GM21515 (cell line): Measurements from ENCODE around the gene HERC4.

ENCODE experiments used
- ATAC-seq: cut with Tn5 transposase; IDR thresholded peaks from one replicate; pipeline ENCODE4 v1.9.1; 2021; ENCODE audit not compliant: unreplicated experiment

Gene HERC4, protein sequence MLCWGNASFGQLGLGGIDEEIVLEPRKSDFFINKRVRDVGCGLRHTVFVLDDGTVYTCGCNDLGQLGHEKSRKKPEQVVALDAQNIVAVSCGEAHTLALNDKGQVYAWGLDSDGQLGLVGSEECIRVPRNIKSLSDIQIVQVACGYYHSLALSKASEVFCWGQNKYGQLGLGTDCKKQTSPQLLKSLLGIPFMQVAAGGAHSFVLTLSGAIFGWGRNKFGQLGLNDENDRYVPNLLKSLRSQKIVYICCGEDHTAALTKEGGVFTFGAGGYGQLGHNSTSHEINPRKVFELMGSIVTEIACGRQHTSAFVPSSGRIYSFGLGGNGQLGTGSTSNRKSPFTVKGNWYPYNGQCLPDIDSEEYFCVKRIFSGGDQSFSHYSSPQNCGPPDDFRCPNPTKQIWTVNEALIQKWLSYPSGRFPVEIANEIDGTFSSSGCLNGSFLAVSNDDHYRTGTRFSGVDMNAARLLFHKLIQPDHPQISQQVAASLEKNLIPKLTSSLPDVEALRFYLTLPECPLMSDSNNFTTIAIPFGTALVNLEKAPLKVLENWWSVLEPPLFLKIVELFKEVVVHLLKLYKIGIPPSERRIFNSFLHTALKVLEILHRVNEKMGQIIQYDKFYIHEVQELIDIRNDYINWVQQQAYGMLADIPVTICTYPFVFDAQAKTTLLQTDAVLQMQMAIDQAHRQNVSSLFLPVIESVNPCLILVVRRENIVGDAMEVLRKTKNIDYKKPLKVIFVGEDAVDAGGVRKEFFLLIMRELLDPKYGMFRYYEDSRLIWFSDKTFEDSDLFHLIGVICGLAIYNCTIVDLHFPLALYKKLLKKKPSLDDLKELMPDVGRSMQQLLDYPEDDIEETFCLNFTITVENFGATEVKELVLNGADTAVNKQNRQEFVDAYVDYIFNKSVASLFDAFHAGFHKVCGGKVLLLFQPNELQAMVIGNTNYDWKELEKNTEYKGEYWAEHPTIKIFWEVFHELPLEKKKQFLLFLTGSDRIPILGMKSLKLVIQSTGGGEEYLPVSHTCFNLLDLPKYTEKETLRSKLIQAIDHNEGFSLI

DNA sequence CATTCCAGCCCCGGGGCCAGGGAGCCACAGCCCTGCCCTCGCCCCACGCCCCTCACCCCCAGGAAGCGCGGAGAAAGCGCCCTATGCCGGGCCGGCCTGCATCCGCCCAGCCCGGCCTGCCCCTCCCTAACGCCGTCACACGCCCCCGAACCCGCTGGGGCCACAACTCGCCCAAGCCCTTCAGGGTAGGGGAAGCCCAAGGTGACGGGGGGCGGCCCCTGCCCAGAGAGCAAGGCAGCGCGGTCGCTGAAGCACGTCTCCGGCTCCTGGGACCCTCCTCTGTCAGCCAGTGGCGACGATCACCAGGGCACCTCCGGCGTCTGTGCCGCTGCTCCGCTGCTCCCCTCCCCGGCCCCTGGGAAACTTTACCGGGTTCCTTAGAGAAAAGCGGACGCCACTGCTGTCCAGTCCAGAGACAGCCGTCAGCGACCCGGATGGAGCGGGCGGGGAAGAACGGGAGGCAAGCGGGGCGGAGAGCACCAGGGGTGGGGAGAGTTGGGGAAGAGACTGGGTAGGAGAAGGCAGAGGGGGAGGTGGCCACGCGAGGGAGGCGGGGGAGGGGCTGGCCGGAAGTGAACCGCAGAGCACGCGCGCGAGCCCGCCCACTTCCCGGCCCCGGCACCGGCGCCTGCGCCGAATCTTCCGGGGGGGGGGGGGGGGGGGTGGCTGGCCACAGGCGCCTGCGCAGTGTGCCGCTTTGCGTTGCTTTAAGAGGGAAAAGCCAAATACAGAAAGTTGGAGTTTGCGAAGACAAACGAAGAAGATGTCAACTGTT lies at the start of gene HERC4:
Gene HERC4 (minus strand): TSS at position 509 of the 775 bp plus-strand sequence. CDS start 2,175 bp downstream, outside the sequence.
- peak; percentile 86 for ATAC-seq

DNA sequence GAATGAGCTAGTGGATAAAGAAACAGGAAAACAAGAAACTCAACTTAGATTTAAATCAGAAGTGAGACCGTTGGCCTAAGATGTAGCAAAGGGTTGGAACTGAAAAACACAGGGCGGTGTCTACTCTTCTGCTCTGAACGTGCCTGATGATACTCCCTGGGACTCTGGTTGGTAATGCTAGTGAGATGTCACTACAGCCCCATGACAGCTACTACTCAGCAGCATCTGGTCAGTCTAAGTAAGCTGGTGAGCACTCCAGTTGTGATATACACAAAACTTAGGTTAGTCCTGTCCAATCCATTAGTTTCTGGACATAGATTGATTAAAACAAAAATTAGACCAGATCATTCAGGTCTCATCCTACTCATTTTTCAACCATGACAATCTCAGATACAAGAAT lies 49.6 kb upstream of the HERC4 start:
- no peak for ATAC-seq

DNA sequence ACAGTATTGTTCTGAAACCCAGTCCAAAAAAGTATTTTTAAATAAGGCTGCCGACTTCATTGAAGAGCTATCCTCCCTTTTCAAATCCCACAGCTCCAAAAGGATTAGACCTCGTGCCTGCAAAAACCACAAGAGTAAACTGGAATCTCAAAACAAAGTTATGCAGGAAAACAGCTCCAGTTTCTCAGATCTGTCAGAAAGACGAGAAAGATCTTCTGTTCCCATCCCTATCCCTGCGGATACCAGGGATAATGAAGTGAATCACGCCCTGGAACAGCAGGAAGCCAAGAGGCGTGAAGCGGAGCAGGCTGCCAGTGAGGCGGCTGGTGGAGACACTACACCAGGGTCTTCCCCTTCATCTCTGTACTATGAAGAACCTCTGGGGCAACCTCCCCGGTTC lies 46.8 kb upstream of the HERC4 start:
- no peak for ATAC-seq

DNA sequence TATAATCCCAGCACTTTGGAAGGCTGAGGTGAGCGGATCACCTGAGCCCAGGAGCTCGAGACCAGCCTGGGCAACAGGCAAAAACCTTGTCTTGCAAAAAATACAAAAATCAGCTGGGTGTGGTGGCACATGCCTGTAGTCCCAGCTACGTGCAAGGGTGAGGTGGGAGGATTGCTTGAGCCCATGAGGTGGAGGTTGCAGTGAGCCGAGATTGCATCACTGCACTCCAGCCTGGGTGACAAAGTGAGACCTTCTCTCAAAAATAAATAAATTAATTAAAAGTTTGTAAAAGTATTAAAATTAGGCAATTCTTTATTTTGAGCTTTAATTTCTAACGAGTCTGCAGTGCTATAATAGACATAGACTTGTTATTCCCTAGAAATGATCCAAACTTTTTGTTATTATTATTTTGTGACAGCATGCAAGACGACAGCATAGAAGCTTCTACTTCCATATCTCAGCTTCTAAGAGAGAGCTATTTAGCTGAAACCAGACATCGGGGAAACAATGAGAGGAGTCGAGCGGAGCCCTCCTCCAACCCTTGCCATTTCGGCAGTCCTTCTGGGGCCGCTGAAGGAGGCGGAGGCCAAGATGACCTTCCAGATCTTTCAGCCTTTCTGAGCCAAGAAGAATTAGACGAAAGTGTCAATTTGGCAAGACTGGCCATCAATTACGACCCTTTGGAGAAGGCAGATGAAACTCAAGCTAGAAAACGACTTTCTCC lies 46.1 kb upstream of the HERC4 start:
- ATAC-seq, result no peak

DNA sequence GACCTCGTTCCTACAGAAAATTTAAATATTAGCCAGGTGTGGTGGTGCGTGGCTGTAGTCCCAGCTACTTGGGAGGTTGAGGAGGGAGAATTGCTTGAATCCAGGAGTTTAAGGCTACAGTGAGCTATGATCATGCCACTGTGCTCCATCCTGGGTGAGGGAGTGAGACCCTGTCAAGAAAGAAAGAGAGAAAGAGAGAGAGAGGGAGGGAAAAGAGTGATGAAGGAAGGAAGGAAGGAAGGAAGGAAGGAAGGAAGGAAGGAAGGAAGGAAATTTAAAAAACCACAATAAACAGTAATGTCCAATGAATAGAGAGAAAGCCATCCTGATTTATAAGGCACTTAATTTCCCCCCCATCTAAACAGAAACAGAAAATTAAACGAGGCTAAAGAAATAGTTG lies 43.6 kb upstream of the HERC4 start:
- ATAC-seq, result no peak

DNA sequence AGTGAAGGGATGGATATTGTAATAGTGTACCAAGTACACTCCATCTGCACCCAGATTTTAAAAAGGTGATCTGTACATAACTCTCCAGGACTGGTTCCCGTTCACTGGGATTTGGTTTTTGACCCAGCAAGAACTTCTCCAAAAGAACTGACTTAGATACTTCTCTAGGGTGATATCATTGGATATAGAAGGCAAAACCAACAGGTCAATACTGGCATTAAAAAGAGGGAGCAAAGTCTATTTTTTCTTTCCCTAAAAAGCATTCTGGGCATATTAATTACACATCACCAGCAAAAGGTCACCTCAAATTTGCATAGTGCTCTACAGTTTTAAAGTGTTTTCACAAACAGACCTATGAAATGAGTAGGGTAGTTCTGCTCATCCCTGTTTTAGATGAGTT lies 37.8 kb upstream of the HERC4 start:
- no peak for ATAC-seq

DNA sequence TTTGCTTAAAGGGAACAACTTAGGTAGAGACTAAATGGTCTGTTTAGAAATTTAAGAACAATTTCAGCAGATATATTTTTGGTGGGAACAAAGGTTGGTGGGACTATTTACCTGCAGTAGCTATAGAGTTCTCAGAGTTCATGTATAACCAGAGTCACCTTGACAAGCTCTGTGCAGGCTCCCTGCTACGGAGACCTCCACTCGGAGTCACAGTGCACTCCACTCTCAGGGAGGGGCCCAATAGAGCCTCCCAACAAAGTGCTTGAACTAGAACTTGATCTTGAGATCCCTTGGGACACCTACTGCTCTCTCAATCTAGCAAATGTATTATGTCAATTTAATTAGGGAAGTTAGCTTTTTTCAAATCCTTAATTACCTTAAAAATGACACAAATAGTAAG lies 36.5 kb upstream of the HERC4 start:
- no peak for ATAC-seq

DNA sequence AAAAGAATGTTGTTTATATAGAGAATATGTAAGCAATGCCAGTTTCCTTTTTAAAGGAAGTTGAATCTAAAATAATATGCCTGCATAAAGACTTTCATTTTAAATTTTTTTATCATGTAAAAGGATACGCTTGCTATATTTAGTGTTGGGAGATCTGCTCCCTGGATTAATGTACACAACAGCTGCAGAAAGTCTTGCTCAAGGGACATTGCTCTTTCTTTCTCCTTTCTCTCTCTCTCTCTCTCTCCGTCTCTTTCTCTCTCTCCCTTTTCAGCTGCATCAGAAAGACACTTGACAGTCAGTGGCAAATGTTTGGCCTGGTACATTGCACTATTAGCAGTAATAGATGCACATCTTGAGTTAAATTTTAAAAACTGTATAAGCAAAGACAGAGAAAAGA lies 34.9 kb upstream of the HERC4 start:
- ATAC-seq, result no peak

DNA sequence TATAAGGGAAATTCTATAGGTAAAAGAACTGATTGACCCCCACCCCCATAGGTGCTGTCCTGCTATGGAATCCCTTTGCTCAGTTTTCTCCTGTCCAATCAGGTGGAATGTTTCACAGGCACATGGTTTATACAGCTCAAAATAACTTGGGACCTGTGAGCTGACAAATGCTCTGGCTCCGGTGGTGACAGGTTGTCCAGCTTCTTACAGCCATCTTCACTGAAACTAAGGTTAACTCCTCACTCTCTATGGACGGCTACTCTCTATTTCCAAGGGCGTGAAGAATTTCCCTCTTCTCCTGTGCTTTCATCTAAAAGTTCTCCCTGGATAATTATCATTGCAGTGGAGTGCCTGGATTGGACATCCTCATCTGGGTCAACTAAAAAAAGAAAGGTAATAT lies 34.2 kb upstream of the HERC4 start, which contains the start of gene MYPN:
Gene MYPN (plus strand): TSS at position 158 of the 400 bp plus-strand sequence. CDS start 11,951 bp downstream, outside the sequence.
- ATAC-seq, result no peak

DNA sequence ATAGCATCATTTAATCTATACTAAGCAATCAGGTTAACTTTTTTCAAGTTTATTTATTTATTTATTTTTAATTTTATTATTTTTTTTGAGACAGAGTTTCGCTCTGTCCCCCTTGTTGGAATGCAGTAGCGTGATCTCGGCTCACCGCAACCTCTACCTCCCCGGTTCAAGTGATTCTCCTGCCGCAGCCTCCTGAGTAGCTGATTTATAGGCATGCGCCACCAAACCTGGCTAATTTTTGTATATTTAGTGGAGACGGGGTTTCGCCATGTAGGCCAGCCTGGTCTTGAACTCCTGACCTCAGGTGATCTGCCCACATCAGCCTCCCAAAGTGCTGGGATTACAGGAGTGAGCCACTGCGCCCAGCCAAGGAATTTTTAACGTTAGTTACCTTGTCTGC lies 33.6 kb upstream of the HERC4 start:
- ATAC-seq, result no peak

DNA sequence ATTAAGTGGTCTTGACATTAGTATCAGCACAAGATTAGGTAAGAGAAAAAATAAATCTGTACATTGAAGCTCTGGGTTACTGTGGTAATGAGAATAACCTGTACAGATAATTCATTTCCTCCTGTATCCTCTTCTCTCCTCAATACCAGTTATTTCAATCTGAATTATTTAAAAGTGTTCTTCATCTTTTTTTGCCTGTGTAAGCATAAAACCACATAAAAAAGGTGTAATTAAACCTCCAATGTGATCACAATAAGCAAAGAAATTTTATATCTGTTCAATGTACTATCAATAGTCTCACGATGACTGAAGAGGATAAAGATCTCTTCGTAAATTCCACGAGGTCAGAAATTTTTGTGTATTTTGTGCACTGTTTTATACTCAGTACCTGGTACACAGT lies 33.0 kb upstream of the HERC4 start:
- ATAC-seq, result no peak

DNA sequence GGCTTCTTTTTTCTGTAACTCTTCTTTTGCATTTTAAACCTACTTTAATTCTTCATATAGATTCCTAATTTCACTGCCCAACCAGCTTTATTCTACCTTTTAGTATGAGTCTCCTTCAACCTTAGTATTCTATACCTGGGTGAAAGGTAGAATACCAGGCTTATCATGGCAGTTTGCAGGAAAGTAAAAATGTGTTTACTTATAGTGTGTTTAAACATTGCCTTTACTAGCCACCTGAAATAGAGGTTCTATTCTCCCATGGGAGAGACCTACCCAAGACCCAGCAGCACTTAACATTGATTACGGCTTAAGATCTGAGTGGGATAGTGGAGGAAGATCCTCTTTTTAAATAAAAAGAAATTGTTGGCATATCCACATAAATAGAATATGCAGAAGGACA lies 32.6 kb upstream of the HERC4 start:
- no peak for ATAC-seq

DNA sequence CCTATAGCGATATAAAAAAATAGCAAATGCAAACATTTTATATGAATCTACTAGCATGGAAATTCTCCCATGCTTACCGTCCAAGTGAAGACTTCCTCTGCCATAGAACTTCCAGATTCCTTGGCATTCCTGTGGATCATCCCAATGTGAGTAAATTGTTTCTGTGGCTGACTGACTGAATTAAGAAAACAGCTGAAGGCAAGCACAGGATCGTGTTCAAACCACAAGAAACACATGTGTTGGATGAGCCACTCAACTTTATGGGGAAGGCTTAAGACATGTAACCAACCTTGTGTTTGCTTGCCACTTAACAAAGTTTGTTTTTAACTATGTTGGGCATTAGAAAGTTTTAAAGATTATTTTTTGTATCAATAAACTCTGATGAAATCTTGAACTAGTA lies 31.6 kb upstream of the HERC4 start:
- ATAC-seq, result no peak

DNA sequence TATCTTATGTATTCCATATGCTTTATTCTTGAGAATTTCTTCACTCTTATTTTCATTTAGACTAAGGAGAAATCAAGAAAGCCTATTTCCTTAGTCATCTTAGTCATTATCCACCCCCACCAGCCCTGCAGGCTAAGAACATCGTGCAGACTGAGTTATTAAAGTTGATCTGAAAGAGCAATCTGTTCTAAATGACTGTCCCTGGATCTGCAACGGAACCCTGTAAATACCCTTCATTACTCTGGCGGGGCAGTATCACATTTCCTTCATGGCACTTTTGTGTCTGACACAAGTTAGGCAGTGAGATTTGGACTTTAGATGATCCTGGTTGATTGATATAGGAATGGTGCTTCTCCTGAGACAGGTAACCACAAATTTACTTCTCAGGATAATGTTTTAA lies 30.7 kb upstream of the HERC4 start:
- no peak for ATAC-seq

DNA sequence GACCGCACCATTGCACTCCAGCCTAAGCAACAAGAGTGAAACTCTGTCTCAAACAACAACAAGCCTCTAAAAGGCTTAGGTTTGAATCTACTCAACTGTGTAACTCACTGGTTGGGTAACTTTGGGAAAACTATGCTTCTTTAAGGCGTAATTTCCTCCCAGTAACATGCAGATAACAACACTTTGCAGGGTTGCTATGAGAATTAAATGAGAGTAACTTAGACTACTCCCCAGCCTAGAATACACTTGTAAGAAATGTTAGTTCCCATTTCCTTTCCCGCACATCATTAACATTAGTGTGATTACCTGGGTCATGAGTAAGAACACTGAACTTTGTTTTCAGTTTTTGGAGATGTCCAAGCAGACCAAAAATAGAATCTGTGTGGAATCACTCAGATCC lies 28.8 kb upstream of the HERC4 start:
- no peak for ATAC-seq

DNA sequence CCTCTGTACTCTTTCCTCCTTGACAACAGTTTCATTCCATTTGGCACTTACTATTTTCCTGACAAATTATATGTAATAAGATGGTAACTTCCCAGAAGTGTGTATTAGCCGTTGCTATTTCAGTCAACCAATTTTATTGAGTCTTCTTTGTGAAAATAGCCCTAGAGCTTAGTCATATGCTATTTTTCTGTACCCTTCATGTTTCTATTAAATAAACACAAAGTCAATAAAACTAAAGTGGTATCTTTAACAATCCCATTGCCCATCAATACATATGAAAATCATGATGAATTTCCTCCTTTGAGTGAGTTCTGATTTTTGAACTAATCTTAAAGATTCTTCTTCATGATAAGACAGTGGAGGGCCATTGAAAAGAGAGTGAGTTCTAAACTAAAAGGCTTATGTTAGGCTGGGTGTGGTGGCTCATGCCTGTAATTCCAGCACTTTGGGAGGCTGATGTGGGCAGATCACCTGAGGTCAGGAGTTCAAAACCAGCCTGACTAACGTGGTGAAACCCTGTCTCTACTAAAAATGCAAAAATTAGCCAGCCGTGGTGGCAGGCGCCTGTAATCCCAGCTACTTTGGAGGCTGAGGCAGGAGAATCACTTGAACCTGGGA lies 28.3 kb upstream of the HERC4 start:
- no peak for ATAC-seq

DNA sequence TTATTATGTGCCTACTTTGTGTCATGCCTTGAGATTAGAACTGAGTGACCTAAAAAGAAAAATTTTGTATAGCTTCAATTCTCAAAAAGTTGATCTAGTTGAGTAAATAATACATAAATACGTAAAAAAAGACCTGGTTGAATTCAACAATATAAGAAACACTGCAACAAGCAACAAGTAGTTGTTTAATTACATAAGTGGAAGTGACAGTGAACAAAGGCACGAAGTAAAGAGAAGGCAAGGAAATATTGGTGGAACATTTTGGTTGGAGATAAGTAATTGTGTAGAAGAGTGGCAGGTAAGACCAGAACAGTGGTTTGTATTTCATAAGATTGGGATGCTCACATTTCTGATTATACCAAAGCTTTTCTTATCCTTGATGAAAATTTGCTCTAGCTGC lies 26.0 kb upstream of the HERC4 start:
- ATAC-seq, result no peak

DNA sequence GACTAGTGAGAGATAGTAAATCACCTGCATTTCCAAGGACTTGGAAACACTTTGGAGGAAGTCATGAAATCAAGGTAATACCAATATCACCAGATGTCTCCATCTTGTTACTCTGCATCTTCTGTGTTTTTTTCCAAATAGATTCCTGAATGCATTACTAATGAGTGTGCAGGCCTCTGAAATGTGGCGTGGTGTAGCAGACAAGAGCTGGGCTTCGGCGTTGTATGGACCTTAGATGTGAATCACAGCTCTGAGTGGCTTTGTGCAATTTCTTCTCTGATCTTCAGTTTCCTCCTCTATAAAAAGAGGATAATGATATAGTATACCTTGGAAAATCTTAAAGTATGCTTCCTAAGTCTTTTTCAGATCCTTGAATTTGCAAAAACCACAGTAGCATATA lies 24.7 kb upstream of the HERC4 start:
- ATAC-seq, result no peak

DNA sequence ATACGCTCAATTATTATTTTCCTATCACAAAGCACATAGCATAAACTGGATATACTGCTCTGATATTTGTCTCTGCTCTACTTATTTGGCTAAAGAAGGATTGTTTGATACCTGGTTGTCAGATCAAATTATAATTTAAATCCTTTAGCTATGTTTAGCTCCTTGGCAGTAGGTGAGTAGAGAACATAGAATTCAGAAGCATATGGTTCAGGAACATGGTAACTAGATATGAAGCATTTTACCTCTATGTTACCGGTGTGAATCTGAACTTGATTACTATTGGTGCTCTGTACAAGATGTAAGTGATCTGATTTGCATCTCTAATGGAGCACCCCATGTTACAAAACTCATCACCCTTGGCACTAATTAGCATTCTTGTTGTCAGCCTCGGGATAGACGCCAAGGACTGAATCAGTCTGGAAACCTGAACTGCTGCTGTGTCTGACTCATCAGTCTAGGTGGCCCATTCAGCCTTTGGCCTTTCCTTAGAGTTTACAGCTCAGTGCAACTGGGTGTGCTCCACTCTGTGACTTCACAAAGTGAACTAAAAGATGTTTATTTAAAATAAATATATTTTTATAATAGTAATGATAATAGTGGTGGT lies 21.9 kb upstream of the HERC4 start:
- no peak for ATAC-seq
